IMR-90 (cell line): ENCODE measurements around the gene RANBP10. TPM values are rescaled to one million over a fixed set of nuclear protein-coding genes. Genes with fewer than 3 reads are reported as not detected.

ENCODE experiments used
- ATAC-seq: fragments of 200-7000 bp; cut with Tn5 transposase; 2 replicates; pipeline ENCODE4 v1.9.1; 2020; ENCODE audit warnings: low read depth, mild to moderate bottlenecking, moderate library complexity
- BruUV-seq: library from RNA; stranded (reverse); fragments of 400-500 nt; replicated peaks from 2 replicates; lab custom pipeline; 2021; lab: Mats Ljungman, UMichigan
- CTCF ChIA-PET: fragments of 300-600 bp; formaldehyde crosslinking; extraction: SDS; loops from one replicate; lab custom pipeline; 2021; ENCODE audit warnings: antibody characterized with exemption; lab: Yijun Ruan, JAX
- POLR2A ChIA-PET: fragments of 300-600 bp; sonication (Branson Sonifier 250); formaldehyde crosslinking; loops from one replicate; lab custom pipeline; 2022; ENCODE audit warnings: antibody characterized with exemption; ENCODE audit not compliant: unreplicated experiment; lab: Charles Lee
- DNase-seq: peaks from one replicate; pipeline ENCODE4 v3.0.0; 2013
- H2AFZ ChIP-seq: replicated peaks from 2 replicates; pipeline ENCODE3; 2013; ENCODE audit warnings: low read length, mild to moderate bottlenecking; ENCODE audit not compliant: poor library complexity
- H2AK5ac ChIP-seq: 2 replicates; pipeline ENCODE4 v1.6.1; 2013; ENCODE audit warnings: low read depth, low read length, inconsistent platforms
- H2AK9ac ChIP-seq: replicated peaks from 2 replicates; pipeline ENCODE3; 2013; ENCODE audit warnings: mild to moderate bottlenecking, low read depth, low read length, moderate library complexity; ENCODE audit not compliant: poor library complexity
- H2BK120ac ChIP-seq: 2 replicates; pipeline ENCODE4 v1.6.1; 2013; ENCODE audit warnings: low read depth, low read length, inconsistent platforms
- H2BK15ac ChIP-seq: 3 replicates; pipeline ENCODE4 v1.6.1; 2013; ENCODE audit warnings: low read depth, low read length, inconsistent platforms
- H2BK20ac ChIP-seq: 2 replicates; pipeline ENCODE4 v1.6.1; 2013; ENCODE audit warnings: low read depth, mild to moderate bottlenecking, inconsistent platforms, low read length, moderate library complexity
- H2BK5ac ChIP-seq: 2 replicates; pipeline ENCODE4 v1.6.1; 2013; ENCODE audit warnings: mild to moderate bottlenecking, low read depth, low read length, inconsistent platforms; ENCODE audit not compliant: poor library complexity, severe bottlenecking
- H3K14ac ChIP-seq: replicated peaks from 2 replicates; pipeline ENCODE4 v1.6.1; 2013; ENCODE audit warnings: low read depth, low read length, inconsistent platforms
- H3K18ac ChIP-seq: 2 replicates; pipeline ENCODE4 v1.6.1; 2013; ENCODE audit warnings: low read depth, low read length, control low read depth
- H3K23ac ChIP-seq: 2 replicates; pipeline ENCODE4 v1.6.1; 2013; ENCODE audit warnings: low read depth, low read length, inconsistent platforms
- H3K27ac ChIP-seq: 2 replicates; pipeline ENCODE4 v1.5.1; 2013; ENCODE audit warnings: mild to moderate bottlenecking, control low read depth, low read length; ENCODE audit not compliant: insufficient read depth
- H3K27me3 ChIP-seq: 2 replicates; pipeline ENCODE4 v1.6.1; 2013; ENCODE audit warnings: low read length; ENCODE audit not compliant: control insufficient read depth, insufficient read depth
- H3K36me3 ChIP-seq: 2 replicates; pipeline ENCODE4 v1.6.1; 2013; ENCODE audit warnings: low read length, mixed read lengths; ENCODE audit not compliant: control insufficient read depth, insufficient read depth
- H3K4ac ChIP-seq: 2 replicates; pipeline ENCODE4 v1.6.1; 2013; ENCODE audit warnings: low read depth, low read length, inconsistent platforms
- H3K4me1 ChIP-seq: 2 replicates; pipeline ENCODE4 v1.6.1; 2013; ENCODE audit warnings: low read length, mixed read lengths; ENCODE audit not compliant: control insufficient read depth, insufficient read depth
- H3K4me2 ChIP-seq: 2 replicates; pipeline ENCODE4 v1.6.1; 2013; ENCODE audit warnings: low read depth, mild to moderate bottlenecking, control low read depth, low read length, moderate library complexity
- H3K4me3 ChIP-seq: 2 replicates; pipeline ENCODE4 v1.5.1; 2013; ENCODE audit warnings: low read depth, mild to moderate bottlenecking, control low read depth, low read length, moderate library complexity; ENCODE audit not compliant: insufficient read depth
- H3K56ac ChIP-seq: 2 replicates; pipeline ENCODE4 v1.6.1; 2013; ENCODE audit warnings: low read length, inconsistent platforms; ENCODE audit not compliant: insufficient read depth; ENCODE audit errors: extremely low read depth
- H3K79me1 ChIP-seq, 2 experiments: 2 replicates each; pipeline ENCODE4 v1.6.1; 2013; ENCODE audit warnings: low read length in 2 of 2, inconsistent platforms in 1 of 2, low read depth in 1 of 2
- H3K9ac ChIP-seq: 2 replicates; pipeline ENCODE4 v1.6.1; 2013; ENCODE audit warnings: low read depth, low read length, control low read depth
- H3K9me1 ChIP-seq: 2 replicates; pipeline ENCODE4 v1.6.1; 2013; ENCODE audit warnings: low read length, inconsistent platforms; ENCODE audit not compliant: insufficient read depth
- H3K9me3 ChIP-seq: 2 replicates; pipeline ENCODE4 v1.6.1; 2013; ENCODE audit warnings: low read length; ENCODE audit not compliant: control insufficient read depth, insufficient read depth
- H4K20me1 ChIP-seq: 2 replicates; pipeline ENCODE4 v1.6.1; 2013; ENCODE audit warnings: low read length, inconsistent platforms; ENCODE audit not compliant: insufficient read depth
- H4K5ac ChIP-seq: 2 replicates; pipeline ENCODE4 v1.6.1; 2013; ENCODE audit warnings: mild to moderate bottlenecking, low read depth, low read length, control low read depth
- H4K8ac ChIP-seq, 2 experiments: 2 replicates each; pipeline ENCODE4 v1.6.1; 2013; ENCODE audit warnings: low read depth in 2 of 2, low read length in 2 of 2, control low read depth in 1 of 2, inconsistent platforms in 1 of 2
- H4K91ac ChIP-seq: 2 replicates; pipeline ENCODE4 v1.6.1; 2013; ENCODE audit warnings: low read depth, low read length, inconsistent platforms; ENCODE audit not compliant: insufficient read depth
- CEBPB ChIP-seq: IDR thresholded peaks from 2 replicates; pipeline ENCODE4 v1.6.1; 2012; ENCODE audit warnings: low read depth, low read length, improper control_type of control experiment
- CHD1 ChIP-seq: IDR thresholded peaks from 2 replicates; pipeline ENCODE4 v1.6.1; 2012; ENCODE audit warnings: low read depth, low read length, improper control_type of control experiment
- FOS ChIP-seq: fragments of 150-350 bp; IDR thresholded peaks from 2 replicates; pipeline ENCODE4 v1.6.1; 2016; ENCODE audit warnings: low read depth, low read length
- MAFK ChIP-seq: IDR thresholded peaks from 2 replicates; pipeline ENCODE4 v1.6.1; 2012; ENCODE audit warnings: low read depth, low read length, improper control_type of control experiment
- MXI1 ChIP-seq: IDR thresholded peaks from 2 replicates; pipeline ENCODE4 v1.6.1; 2012; ENCODE audit warnings: low read depth, mild to moderate bottlenecking, low read length, moderate library complexity, borderline replicate concordance
- NFE2L2 ChIP-seq: fragments of 150-350 bp; IDR thresholded peaks from 2 replicates; pipeline ENCODE4 v1.6.1; 2016; ENCODE audit warnings: low read depth, mild to moderate bottlenecking, low read length
- POLR2A ChIP-seq: IDR thresholded peaks from 2 replicates; pipeline ENCODE4 v1.6.1; 2012; ENCODE audit warnings: mild to moderate bottlenecking, low read depth, low read length
- RAD21 ChIP-seq: IDR thresholded peaks from 2 replicates; pipeline ENCODE4 v1.6.1; 2012; ENCODE audit warnings: low read length, improper control_type of control experiment
- RCOR1 ChIP-seq: IDR thresholded peaks from 2 replicates; pipeline ENCODE4 v1.6.1; 2012; ENCODE audit warnings: mild to moderate bottlenecking, low read length, improper control_type of control experiment; ENCODE audit not compliant: insufficient replicate concordance
- RFX5 ChIP-seq: IDR thresholded peaks from 2 replicates; pipeline ENCODE4 v1.8.0; 2012; ENCODE audit warnings: low read depth, mild to moderate bottlenecking, low read length, moderate library complexity
- SMC3 ChIP-seq: fragments of 150-350 bp; IDR thresholded peaks from 2 replicates; pipeline ENCODE4 v1.6.1; 2016; ENCODE audit warnings: low read depth, mild to moderate bottlenecking, antibody characterized with exemption, low read length, moderate library complexity
- WGBS, 2 experiments: methylation state at CpG; one replicate each; pipeline versions ENCODE4 v1.1.5 to v1.1.7; 2013; ENCODE audit warnings: missing lambda C conversion rate in 2 of 2; ENCODE audit not compliant: insufficient read length in 1 of 2; ENCODE audit errors: extremely low coverage in 2 of 2; 5-methylcytosine and 5-hydroxymethylcytosine counted together
- dilution Hi-C: fragments of 300-500 bp; cut with HindIII; formaldehyde crosslinking; loops from one replicate; pipeline ENCODE4 v1.14.3; 2018; ENCODE audit warnings: low sequenced_read_pairs; ENCODE audit not compliant: unreplicated experiment
- in situ Hi-C: fragments of 300-500 bp; cut with MboI; formaldehyde crosslinking; loops from 3 replicates; pipeline ENCODE4 v1.14.3; 2019; ENCODE audit warnings: low sequenced_read_pairs, inconsistent platforms, mixed read lengths
- intact Hi-C: fragments of 100-400 bp; cut with micrococcal nuclease; formaldehyde crosslinking; loops from 2 replicates; pipeline ENCODE4 v1.10.0; 2022
- polyA plus RNA-seq, 3 experiments: library from polyadenylated mRNA; depleted of rRNA; stranded (reverse); fragments of >200 nt; gene quantifications; 2 replicates each; pipeline ENCODE4 v1.2.3, GENCODE V29; 2012; ENCODE audit warnings: low replicate concordance in 1 of 3
- total RNA-seq: library from RNA; depleted of rRNA; stranded (reverse); fragments of >200 nt; gene quantifications from 2 replicates; pipeline ENCODE4 v1.2.3, GENCODE V29; 2012
- TF ChIP-seq, protein P1 (sequence below): fragments of 150-350 bp; IDR thresholded peaks from 2 replicates; pipeline ENCODE4 v1.6.1; 2016; ENCODE audit warnings: low read depth, mild to moderate bottlenecking, low read length, moderate library complexity, borderline replicate concordance

RANBP10 gene
- total and polyA plus RNA-seq, 2 of the 4 experiments (the other 2 are of a cell fraction) = 2.7 to 12.1 TPM

DNA sequence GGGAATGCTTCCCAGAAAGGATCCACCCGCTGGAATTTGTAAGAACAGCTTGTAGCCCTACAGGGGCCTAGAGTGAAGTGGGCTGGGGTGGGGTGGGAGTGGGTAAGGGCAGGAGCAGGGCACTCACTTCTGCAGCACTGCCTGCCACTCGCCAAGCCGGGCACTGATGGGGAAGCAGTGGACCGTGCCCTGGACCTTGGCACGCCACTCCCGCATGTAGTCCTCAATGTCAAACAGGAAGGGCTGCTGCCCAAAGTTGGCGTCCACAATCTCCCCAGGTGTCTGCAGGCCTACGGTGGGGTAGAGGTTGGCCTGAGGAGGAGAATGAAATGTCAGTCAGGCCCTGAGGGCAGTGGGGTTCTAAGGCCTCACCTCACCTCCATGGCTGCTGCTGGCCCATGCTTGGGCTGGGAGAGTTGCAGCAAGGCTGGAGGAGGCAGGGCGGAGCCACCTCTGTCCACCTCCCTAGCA, 71.6 kb downstream of the RANBP10 start:
- intact Hi-C loops = no loop called here

More for the DNA sequence above, 71.6 kb downstream of the RANBP10 start:
- no peak overlapping the region for H3K56ac ChIP-seq
- no peak overlapping the region for H3K14ac ChIP-seq
- peaks cover 20% of the 10 kb centered on the region for H3K36me3 ChIP-seq
- in situ Hi-C loops = no loop called here
- CTCF ChIA-PET = no interaction called here
- no peak overlapping the region for H4K5ac ChIP-seq
- H3K4me2 ChIP-seq = no peak overlapping the region
- H2AK9ac ChIP-seq = no peak overlapping the region
- TF ChIP-seq FOS = no peak
- no peak for TF ChIP-seq CEBPB
- no peak for TF ChIP-seq NFE2L2
- TF ChIP-seq, protein P1, sequence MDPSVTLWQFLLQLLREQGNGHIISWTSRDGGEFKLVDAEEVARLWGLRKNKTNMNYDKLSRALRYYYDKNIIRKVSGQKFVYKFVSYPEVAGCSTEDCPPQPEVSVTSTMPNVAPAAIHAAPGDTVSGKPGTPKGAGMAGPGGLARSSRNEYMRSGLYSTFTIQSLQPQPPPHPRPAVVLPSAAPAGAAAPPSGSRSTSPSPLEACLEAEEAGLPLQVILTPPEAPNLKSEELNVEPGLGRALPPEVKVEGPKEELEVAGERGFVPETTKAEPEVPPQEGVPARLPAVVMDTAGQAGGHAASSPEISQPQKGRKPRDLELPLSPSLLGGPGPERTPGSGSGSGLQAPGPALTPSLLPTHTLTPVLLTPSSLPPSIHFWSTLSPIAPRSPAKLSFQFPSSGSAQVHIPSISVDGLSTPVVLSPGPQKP = no peak
- TF ChIP-seq MXI1 = no peak
- no peak for TF ChIP-seq RFX5
- no peak for TF ChIP-seq POLR2A
- no peak for TF ChIP-seq RAD21
- no peak for TF ChIP-seq RCOR1
- no peak for TF ChIP-seq SMC3
- TF ChIP-seq MAFK = no peak
- no peak for TF ChIP-seq CHD1
- H3K4me1 ChIP-seq = no peaks in the 10 kb centered on the region
- no TSS peak for BruUV-seq
- H3K27ac ChIP-seq = no peak overlapping the region
- H2BK15ac ChIP-seq = no peak overlapping the region
- H3K9ac ChIP-seq = no peak overlapping the region
- H4K8ac ChIP-seq = no peak overlapping the region
- no peak overlapping the region for H4K91ac ChIP-seq
- dilution Hi-C loops = no loop called here
- WGBS, 2 experiments = 100% methylated on average over 5 of the region's 9 CpGs; no CpG with 5 or more reads in 1 of the 2 experiments
- H3K23ac ChIP-seq = no peak overlapping the region
- no peak for DNase-seq
- no peak overlapping the region for H2BK120ac ChIP-seq
- no peaks in the 10 kb centered on the region for H3K27me3 ChIP-seq
- no peak overlapping the region for H2BK20ac ChIP-seq
- no peak for ATAC-seq
- no peak overlapping the region for H3K4me3 ChIP-seq
- no peaks in the 10 kb centered on the region for H3K9me3 ChIP-seq
- H3K9me1 ChIP-seq = peaks cover 8% of the 10 kb centered on the region; the same call in 1 of the 2 replicates
- no peak overlapping the region for H2BK5ac ChIP-seq
- H3K4ac ChIP-seq = no peak overlapping the region
- H3K79me1 ChIP-seq = peaks cover 0 to 7% of the 10 kb centered on the region in 2 experiments; a peak in 1 of 4 replicates
- H3K18ac ChIP-seq = no peak overlapping the region
- H2AK5ac ChIP-seq = no peak overlapping the region
- H2AFZ ChIP-seq = no peak overlapping the region
- POLR2A ChIA-PET = no interaction called here
- no peaks in the 10 kb centered on the region for H4K20me1 ChIP-seq
